ENCODE results near the gene SPOCK1. TPM values are rescaled to one million over a fixed set of nuclear protein-coding genes. Genes with fewer than 3 reads are reported as not detected.

SPOCK1 gene
- total RNA-seq, 1 experiment from 2014 or later: 10.9 TPM

GRCh38 chr5:137037848-137038247 is 461.3 kb downstream of the SPOCK1 start:
- no peak overlapping the region for H2AK5ac ChIP-seq (ENCODE audit: insufficient read length, low read length)
- Mint-ChIP-seq H3K4me1 (peaks cover 42 to 55% of the 10 kb centered on the region in 2 experiments), H3K27ac (no peak overlapping the region; a peak in 2 of 7 replicates), H3K36me3 (ENCODE audit: insufficient read depth in 1 of 3, low read depth in 3 of 3) (peaks cover 0 to 5% (median 0%) of the 10 kb centered on the region in 3 experiments; a peak in 2 of 7 replicates), H3K27me3 (ENCODE audit: low read depth) (peaks cover 7% of the 10 kb centered on the region), H3K9me3 (peaks cover 4 to 5% of the 10 kb centered on the region in 2 experiments), H3K4me3 (no peak overlapping the region)
- no peak overlapping the region for H3K4ac ChIP-seq (ENCODE audit: low read depth, low read length)
- H3K18ac ChIP-seq (ENCODE audit: insufficient read length, low read depth, low read length): no peak overlapping the region
- no peak overlapping the region for H2AFZ ChIP-seq (ENCODE audit: low read length)
- no CpG with 5 or more reads among the region's 2 CpGs for WGBS (ENCODE audit: extremely low coverage, insufficient read length, low lambda C conversion rate)
- DNase-seq: no peak
- no peaks in the 10 kb centered on the region for H3K9me3 ChIP-seq (ENCODE audit: control insufficient read depth, low read depth, low read length)
- TF ChIP-seq CTCF (conservative IDR thresholded peaks at IDR 0.05): peak; percentile 55
- no peak overlapping the region for H3K56ac ChIP-seq (ENCODE audit: insufficient read length, low read depth, low read length)
- no peak overlapping the region for H4K8ac ChIP-seq (replicated peaks; ENCODE audit: insufficient read length, low read depth, low read length)
- no peak overlapping the region for H3K27ac ChIP-seq (ENCODE audit: insufficient read length, low read depth, low read length)
- no peak overlapping the region for H4K5ac ChIP-seq (ENCODE audit: insufficient read length, low read depth, low read length)
- H3K4me1 ChIP-seq (ENCODE audit: insufficient read depth, low read length): peaks cover 8% of the 10 kb centered on the region
- H2BK120ac ChIP-seq (ENCODE audit: low read depth, low read length, poor library complexity, severe bottlenecking): no peak overlapping the region
- H2BK20ac ChIP-seq (ENCODE audit: low read depth, low read length, poor library complexity, severe bottlenecking): no peak overlapping the region
- H3K27me3 ChIP-seq (ENCODE audit: insufficient read depth, low read length): no peaks in the 10 kb centered on the region
- H2BK5ac ChIP-seq (ENCODE audit: insufficient read length, low read length): no peak overlapping the region
- no peak overlapping the region for H3K9ac ChIP-seq (ENCODE audit: extremely low read depth, insufficient read length, low read length)
- no peaks in the 10 kb centered on the region for H3K23me2 ChIP-seq (ENCODE audit: insufficient read length, low read depth, low read length, poor library complexity, severe bottlenecking)
- H4K20me1 ChIP-seq (ENCODE audit: control insufficient read depth, insufficient read depth, insufficient read length): no peaks in the 10 kb centered on the region
- no peak overlapping the region for H4K91ac ChIP-seq (ENCODE audit: insufficient read length, low read depth, low read length)
- no peaks in the 10 kb centered on the region for H3K79me2 ChIP-seq (ENCODE audit: insufficient read depth, low read length)
- no peak overlapping the region for H3K14ac ChIP-seq (ENCODE audit: insufficient read depth, low read length)
- no peak overlapping the region for H2BK15ac ChIP-seq (ENCODE audit: low read depth, low read length)
- no peak overlapping the region for H3T11ph ChIP-seq (ENCODE audit: low read length)
- H3K79me1 ChIP-seq (ENCODE audit: insufficient read depth, low read depth, low read length, poor library complexity, severe bottlenecking): no peaks in the 10 kb centered on the region
- H2BK12ac ChIP-seq (ENCODE audit: insufficient read length, low read depth, low read length): no peak overlapping the region
- H3K4me2 ChIP-seq (ENCODE audit: insufficient read depth, insufficient read length, low read length): no peak overlapping the region
- H3K23ac ChIP-seq (ENCODE audit: insufficient read length, low read depth, low read length): no peak overlapping the region

All from H9 (cell line).